Measurements from ENCODE around the gene FOXJ1.
A peak's percentile ranks its signal among the peaks of the same experiment; 100 is the strongest.

The FOXJ1 gene

DNA sequence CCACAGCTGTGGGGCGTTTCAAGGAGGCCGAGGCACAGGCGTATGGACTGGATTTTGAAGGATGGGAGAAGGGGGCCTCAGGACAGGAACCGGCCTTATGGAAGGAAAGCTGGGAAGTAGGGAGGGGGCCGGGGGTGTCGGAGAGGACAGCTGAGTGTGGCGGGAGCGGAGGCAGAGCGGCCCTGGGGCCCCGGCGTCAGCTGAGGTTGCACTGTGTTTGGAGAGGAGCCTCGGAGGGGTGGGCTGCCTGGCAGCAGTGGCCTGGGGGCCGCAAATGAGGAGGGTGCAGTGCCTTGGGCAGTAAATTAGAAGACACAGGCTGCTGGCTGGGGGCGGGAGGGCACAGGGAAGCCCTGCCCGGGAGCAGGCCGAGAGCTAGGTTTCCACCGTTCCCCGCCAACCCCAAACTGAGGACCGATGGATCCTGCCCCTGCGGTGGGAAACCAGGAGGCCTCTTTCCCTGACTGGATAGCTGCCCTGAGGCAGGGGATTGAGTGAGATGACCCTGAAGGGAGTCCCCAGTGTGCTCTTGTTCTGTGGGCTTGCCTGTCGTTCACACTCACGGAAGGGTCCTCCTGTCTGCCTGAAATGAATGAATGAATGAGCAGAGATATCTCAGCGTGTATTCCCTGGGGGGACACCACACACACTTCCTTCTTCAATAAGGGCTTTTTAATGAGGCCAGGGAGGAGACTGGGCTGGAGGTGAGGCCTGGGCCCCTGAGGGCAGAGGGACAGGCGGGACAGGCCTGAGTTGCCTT lies 18.4 kb downstream of the FOXJ1 start:
- no peak for DNase-seq

DNA sequence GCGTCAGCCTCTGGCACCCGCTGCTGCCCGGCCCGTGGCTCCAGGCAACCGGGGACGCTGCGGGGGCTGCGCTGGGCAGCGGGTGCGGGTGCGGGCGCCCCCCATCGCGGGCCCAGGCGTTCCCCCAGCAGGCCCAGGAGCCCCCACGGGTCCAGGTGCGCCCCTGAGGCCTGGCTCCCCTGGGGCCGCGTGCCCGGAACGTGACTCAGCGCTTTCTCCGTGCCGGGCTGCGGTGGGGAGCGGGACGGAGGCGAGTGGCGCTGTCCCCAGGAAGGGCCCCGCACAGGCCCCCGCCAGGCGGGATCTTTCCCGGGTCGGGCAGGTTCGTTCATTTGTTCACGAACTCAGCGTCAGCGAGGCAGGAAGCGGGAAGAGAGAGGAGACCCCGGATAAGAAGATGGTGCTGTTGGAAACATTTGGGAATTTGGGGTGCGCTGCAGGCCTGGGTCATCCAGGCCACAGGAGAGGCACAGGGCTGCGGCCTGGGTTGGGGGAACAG lies 19.1 kb downstream of the FOXJ1 start:
- peak; percentile 37 for DNase-seq

DNA sequence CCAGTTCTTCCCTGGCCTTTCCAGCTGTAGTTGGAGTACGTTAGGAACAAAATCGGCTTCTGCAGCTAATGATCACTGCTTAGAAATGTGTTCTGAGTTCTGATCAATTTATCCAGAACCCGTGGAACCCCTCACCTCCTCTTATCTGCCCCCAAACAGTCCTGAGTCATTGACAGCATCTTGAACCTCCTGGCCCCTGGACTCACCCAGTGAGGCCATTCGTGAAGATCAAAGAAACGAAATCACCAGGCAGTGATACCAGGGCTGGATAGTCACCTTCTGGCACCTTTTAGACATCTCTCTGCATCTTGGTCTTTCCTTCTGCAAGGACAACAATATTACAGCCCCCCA lies 20.4 kb downstream of the FOXJ1 start:
- no peak for DNase-seq

DNA sequence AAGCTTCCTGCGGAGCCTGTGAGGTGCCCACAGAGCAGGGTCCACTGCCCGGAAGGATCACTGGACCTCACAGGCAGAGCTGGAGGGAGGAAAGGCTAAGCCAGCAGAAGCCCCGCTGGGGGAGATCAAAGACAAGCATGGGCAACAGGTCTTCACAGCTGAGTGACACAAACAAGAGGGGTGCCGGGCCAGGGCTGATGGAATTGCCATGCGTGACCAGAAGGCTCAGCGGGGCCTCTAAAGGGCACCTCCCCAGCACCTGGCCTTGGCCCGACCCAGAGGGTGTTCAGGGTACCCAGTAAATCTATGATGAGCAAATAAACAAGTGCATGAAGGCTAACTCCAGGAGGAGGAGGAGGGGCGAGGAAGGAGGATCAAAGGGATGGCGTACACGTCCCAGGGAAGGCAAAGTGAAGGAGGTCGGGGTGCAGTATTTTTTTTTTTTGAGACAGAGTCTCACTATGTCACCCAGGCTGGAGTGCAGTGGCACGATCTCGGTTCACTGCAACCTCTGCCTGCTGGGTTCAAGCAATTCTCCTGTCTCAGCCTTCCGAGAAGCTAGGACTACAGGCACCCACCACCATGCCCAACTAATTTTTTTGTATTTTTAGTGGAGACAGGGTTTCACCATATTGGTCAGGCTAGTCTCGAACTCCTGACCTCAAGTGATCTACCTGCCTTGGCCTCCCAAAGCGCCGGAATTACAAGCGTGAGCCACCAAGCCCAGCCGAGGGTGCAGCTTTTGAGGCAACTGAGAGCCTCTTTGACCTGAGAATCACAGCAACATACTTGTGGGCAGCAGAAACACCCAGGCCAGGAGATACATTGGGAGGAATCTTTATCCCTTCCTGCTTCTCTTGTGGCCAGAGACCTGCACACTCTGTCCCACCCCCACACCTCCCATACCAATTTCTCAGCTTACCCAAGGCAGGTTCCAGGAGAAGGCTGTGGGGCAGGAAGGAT lies 21.4 kb downstream of the FOXJ1 start:
- DNase-seq = no peak

- no peak for DNase-seq
These were observed 25.8 kb downstream of the FOXJ1 start for GRCh38 chr17:76115138-76115754.

DNA sequence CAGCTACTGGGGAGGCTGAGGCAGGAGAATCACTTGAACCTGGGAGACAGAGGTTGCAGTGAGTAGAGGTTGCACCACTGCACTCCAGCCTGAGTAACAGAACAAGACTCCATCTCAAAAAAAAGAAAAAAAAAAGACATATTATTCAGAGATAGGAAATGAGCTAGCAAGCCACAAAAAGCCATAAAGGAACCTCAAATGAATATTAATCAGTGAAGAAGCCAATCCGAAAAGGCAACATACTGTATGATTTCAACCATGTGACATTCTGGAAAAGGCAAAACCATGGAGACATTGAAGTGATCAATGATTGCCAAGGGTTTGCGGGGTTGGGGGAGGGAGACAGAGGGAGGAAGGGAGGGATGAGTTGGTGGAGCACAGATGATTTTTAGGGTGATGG lies 29.1 kb downstream of the FOXJ1 start:
- DNase-seq = no peak

- DNase-seq = peak; percentile 18
These were observed 33.5 kb downstream of the FOXJ1 start for GRCh38 chr17:76107509-76107908.

GRCh38 chr17:76106703-76107102 lies 34.3 kb downstream of the FOXJ1 start:
- no peak for DNase-seq

DNA sequence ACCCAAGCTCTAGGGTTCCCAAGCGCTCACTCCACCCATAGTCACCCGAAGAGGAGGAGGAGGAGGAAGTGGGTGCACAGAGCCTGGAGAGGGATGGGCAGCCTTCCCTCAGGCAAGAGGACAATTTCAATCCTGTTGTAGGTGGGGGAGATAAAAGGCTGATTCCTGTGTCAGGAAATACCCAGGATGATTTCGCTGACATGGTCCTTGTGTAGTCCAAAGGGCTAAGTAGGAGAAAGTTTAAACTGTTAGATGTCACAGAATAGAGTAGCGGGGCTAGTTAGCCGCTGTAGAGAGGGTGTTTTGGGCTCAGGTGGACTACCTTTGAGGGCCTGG lies 36.2 kb downstream of the FOXJ1 start:
- DNase-seq = no peak

GRCh38 chr17:76104140-76104895 lies 36.7 kb downstream of the FOXJ1 start:
- DNase-seq = no peak

- DNase-seq = peak; percentile 89
These were observed 37.5 kb downstream of the FOXJ1 start, which contains the start of gene EXOC7 for GRCh38 chr17:76103274-76104139. TSS of gene EXOC7 (minus strand) at chr17:76103787. CDS start at chr17:76103692, 95 bp downstream.

- no peak for DNase-seq
These were observed 38.1 kb downstream of the FOXJ1 start for GRCh38 chr17:76102944-76103273.

DNA sequence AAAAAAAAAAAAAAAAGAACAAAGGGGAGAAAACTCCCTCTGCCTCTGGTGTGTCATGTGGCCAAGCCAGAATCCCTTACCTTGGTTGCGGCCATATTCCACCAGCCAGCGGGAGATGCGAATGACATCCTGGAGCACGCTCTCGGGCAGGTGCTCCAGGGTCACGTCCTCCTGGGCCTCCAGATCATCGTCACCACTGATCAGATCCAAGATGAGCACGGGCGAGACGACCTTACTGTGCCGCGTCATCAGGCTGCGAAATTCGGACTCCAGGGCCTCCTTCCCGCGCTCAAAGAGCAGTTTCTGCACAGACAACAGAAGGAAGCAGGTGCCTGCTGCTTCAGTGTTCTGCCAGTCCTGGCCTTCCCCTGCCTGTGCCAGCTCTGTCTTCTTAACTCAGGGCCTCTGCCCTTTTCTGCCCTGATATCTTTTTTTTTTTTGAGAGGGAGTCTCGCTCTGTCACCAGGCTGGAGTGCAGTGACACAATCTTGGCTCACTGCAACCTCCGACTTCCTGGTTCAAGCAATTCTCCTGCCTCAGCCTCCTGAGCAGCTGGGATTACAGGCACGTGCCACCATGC lies 43.2 kb downstream of the FOXJ1 start:
- DNase-seq = no peak

DNA sequence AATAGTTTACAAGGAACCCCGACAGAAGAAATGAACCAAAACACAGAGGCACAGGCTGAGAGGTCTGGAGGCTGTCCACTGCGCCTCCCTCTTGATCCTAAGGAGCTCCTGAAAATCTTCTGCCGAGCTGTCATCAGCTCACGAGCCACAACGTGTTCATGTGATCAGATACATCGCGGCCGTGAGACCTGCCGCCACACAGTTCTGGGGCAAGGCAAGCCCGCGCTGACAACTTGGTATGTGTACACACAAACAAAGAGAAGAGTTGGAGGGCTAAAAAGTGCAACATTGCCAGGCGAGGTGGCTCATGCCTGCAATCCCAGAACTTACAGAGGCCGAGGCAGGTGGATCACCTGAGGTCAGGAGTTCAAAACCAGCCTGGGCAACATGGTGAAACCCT lies 45.1 kb downstream of the FOXJ1 start:
- DNase-seq = no peak

DNA sequence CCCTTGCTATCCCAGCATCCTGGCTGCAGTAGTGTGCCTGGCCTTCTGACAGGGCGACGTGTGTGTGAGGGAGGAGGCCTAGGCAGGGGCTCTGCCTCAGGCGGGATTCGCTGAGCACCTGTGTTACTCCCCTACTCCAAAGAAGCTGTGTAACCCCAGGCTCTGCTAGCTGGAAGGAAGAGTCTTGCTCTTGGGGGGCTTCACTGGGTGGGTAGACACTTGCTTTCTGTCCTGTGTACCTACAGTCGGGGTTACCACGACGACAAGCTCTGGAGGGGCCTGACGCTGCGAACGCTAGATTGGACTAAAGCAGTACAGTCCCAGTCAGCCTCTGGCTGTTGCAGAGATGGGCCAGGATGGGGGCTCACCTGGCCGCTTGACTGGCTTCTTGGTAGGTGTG lies 47.0 kb downstream of the FOXJ1 start:
- DNase-seq = no peak

GRCh38 chr17:76092526-76093413 lies 48.3 kb downstream of the FOXJ1 start:
- DNase-seq = no peak

- no peak for DNase-seq
These were observed 49.3 kb downstream of the FOXJ1 start for GRCh38 chr17:76091526-76092286.

DNA sequence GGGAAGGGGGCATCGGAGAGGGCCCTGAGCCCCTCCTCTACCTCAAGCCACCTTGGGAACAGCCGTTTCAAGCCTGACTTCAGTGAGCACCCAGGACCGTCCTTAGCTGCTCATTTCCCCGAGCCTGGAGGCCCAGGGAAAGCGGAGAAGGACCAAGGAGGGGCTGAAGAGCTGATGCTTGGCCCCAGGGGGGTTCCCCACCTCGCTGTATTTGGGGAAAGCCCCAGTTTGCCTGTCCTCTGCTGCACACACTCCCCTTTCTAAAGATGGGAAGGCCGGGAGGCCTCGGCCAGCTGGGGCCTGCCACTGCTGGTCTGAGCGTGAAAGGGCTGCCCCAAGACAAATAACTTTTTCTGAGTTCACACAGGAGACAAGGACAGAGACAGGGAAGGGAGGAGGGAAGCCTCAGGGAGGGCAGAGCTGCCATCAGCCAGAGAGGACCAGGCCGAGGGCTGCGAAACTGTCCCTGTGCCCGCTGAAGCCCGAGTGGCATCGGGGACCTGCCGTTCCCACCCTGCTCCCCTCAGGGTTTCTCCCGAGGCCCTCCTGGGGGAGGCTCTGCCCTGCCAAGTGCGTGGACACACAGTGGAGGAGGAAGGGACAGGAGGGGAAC lies 50.4 kb downstream of the FOXJ1 start:
- no peak for DNase-seq

Data from fibroblast of skin of back (primary cell).